ENCODE results near the gene STIM1. TPM values are rescaled to one million over a fixed set of nuclear protein-coding genes. Genes with fewer than 3 reads are reported as not detected.

Gene STIM1
- total RNA-seq, 1 experiment from 2014 or later, result 28.3 TPM

- intact Hi-C loops (cut with micrococcal nuclease; ENCODE audit: unreplicated experiment), result no loop called here
- POLR2A ChIA-PET (ENCODE audit: unreplicated experiment), result no interaction called here
- H3K9me2 ChIP-seq (ENCODE audit: insufficient read depth), result no peaks in the 10 kb centered on the region
- H3F3A ChIP-seq (ENCODE audit: insufficient read depth, low read depth), result no peaks in the 10 kb centered on the region
- H3K4me3 ChIP-seq, result no peak overlapping the region
- CTCF ChIA-PET, result no interaction called here
- no peak for DNase-seq
- no peaks in the 10 kb centered on the region for H3K27me3 ChIP-seq (ENCODE audit: insufficient read depth, low read depth)
- TF ChIP-seq EZH2 (IDR thresholded peaks at IDR 0.05; ENCODE audit: low read depth) (no peak), CTCF (conservative IDR thresholded peaks at IDR 0.05) (no peak)
- H3K36me3 ChIP-seq (ENCODE audit: low read depth), result no peaks in the 10 kb centered on the region
- H3K79me2 ChIP-seq (ENCODE audit: low read depth), result no peaks in the 10 kb centered on the region
- no peaks in the 10 kb centered on the region for H4K20me1 ChIP-seq (ENCODE audit: insufficient read depth)
- H3K4me1 ChIP-seq (replicated peaks; ENCODE audit: insufficient read depth), result peaks cover 4% of the 10 kb centered on the region; the same call in 1 of the 2 replicates
- BruUV-seq (replicated peaks), result no TSS peak
- H3K9me3 ChIP-seq (ENCODE audit: insufficient read depth, low read depth), result no peaks in the 10 kb centered on the region
- H2AFZ ChIP-seq, result no peak overlapping the region
- H3K27ac ChIP-seq, result no peak overlapping the region
- H3K4me2 ChIP-seq, result no peak overlapping the region
These were observed 107.0 kb downstream of the STIM1 start for GRCh38 chr11:3962406-3962840.

DNA sequence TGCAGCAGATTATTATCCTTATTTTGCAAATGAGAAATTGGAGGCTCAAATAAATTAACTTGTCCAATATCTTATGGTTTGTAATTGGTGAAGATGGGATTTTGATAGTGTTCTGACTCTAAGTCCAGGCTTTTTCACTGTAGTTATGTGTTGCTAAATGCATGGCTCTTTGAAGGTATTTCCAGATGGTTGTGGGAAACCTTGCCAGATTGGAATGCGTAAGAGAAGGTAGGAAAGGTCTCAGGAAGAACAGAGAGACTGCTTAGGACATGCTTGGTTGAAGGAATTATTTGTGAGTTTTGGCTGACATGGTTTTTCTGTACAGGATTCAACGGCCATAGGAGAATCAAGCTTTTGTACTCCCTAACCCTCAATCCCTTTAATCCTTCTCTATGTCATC lies 108.6 kb downstream of the STIM1 start:
- no peaks in the 10 kb centered on the region for H4K20me1 ChIP-seq (ENCODE audit: insufficient read depth)
- no peak overlapping the region for H3K27ac ChIP-seq
- no peaks in the 10 kb centered on the region for H3F3A ChIP-seq (ENCODE audit: insufficient read depth, low read depth)
- no peak for TF ChIP-seq EZH2 (IDR thresholded peaks at IDR 0.05; ENCODE audit: low read depth)
- no peak for TF ChIP-seq CTCF (conservative IDR thresholded peaks at IDR 0.05)
- no peak for DNase-seq
- peaks cover 4% of the 10 kb centered on the region; the same call in 1 of the 2 replicates for H3K4me1 ChIP-seq (replicated peaks; ENCODE audit: insufficient read depth)
- no peak overlapping the region for H3K4me3 ChIP-seq
- no peak overlapping the region for H3K4me2 ChIP-seq
- POLR2A ChIA-PET (ENCODE audit: unreplicated experiment), result no interaction called here
- no peaks in the 10 kb centered on the region for H3K79me2 ChIP-seq (ENCODE audit: low read depth)
- no peak overlapping the region for H2AFZ ChIP-seq
- H3K9me3 ChIP-seq (ENCODE audit: insufficient read depth, low read depth), result no peaks in the 10 kb centered on the region
- no peaks in the 10 kb centered on the region for H3K36me3 ChIP-seq (ENCODE audit: low read depth)
- CTCF ChIA-PET, result no interaction called here
- intact Hi-C loops (cut with micrococcal nuclease; ENCODE audit: unreplicated experiment), result no loop called here
- H3K27me3 ChIP-seq (ENCODE audit: insufficient read depth, low read depth), result no peaks in the 10 kb centered on the region
- H3K9me2 ChIP-seq (ENCODE audit: insufficient read depth), result no peaks in the 10 kb centered on the region
- no TSS peak for BruUV-seq (replicated peaks)

DNA sequence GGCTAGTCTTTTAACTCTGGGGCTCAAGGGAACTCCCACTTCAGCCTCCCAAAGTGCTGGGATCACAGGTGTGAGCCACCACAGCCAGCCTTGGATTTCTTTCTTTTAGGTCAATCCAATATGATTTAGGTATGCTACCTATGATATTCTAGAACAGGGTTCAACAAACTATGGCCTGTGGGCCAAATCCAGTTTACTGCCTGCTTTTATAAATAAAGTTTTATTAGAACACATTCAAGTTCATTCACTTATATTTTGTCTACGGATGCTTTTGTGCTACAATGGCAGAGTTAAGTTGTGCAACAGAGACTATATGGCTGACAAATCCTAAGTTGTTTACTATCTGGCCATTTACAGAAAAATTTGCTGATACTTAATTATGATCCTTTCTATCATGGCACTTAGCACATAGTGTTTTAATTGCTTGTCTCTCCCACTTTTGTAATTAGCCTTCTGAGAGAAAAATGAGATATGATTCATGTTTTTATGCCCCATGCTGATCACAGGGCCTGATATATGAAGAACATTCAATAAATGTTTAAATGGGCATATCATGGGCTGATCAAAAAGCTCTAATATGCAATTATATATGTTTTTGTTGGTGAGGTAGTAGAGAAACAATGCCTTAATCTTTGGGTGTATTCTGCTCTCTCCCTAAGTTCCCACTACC lies 109.6 kb downstream of the STIM1 start:
- Histone ChIP-seq H2AFZ (no peak overlapping the region), H3K4me3 (no peak overlapping the region), H3K4me2 (no peak overlapping the region), H3F3A (ENCODE audit: insufficient read depth, low read depth) (no peaks in the 10 kb centered on the region), H3K9me3 (ENCODE audit: insufficient read depth, low read depth) (no peaks in the 10 kb centered on the region), H3K4me1 (replicated peaks; ENCODE audit: insufficient read depth) (no peaks in the 10 kb centered on the region), H4K20me1 (ENCODE audit: insufficient read depth) (no peaks in the 10 kb centered on the region), H3K36me3 (ENCODE audit: low read depth) (no peaks in the 10 kb centered on the region), H3K27ac (no peak overlapping the region), H3K79me2 (ENCODE audit: low read depth) (no peaks in the 10 kb centered on the region), H3K9me2 (ENCODE audit: insufficient read depth) (no peaks in the 10 kb centered on the region), H3K27me3 (ENCODE audit: insufficient read depth, low read depth) (no peaks in the 10 kb centered on the region)
- no TSS peak for BruUV-seq (replicated peaks)
- intact Hi-C loops (cut with micrococcal nuclease; ENCODE audit: unreplicated experiment), result no loop called here
- CTCF ChIA-PET, result no interaction called here
- POLR2A ChIA-PET (ENCODE audit: unreplicated experiment), result no interaction called here
- TF ChIP-seq EZH2 (IDR thresholded peaks at IDR 0.05; ENCODE audit: low read depth) (no peak), CTCF (conservative IDR thresholded peaks at IDR 0.05) (no peak)
- no peak for DNase-seq
